ENCODE measurements around the gene TMEM184A. TPM values are rescaled to one million over a fixed set of nuclear protein-coding genes. Genes with fewer than 3 reads are reported as not detected.

The TMEM184A gene
- total and polyA plus RNA-seq, 2 of the 13 experiments (the other 11 are each of a cell fraction or from before 2014, with no cell fraction given), result 9.5 to 20.4 TPM

GRCh38 chr7:1555046-1555812 is 776 bp downstream of the TMEM184A start (continued):
- TF ChIP-seq ZBTB40 (IDR thresholded peaks at IDR 0.05) (no peak), ZBTB40 (CRISPR knock-in tag; IDR thresholded peaks at IDR 0.05) (no peak), ZBED4 (CRISPR knock-in tag; IDR thresholded peaks at IDR 0.05; ENCODE audit: borderline replicate concordance) (peak; percentile 21), PREB (CRISPR knock-in tag; IDR thresholded peaks at IDR 0.05) (no peak), SKI (IDR thresholded peaks at IDR 0.05; ENCODE audit: partially characterized antibody) (peak; percentile 47), HOMEZ (CRISPR knock-in tag; IDR thresholded peaks at IDR 0.05; ENCODE audit: low read depth) (peak; percentile 62; the same call in 1 of the 2 replicates), PAXIP1 (CRISPR knock-in tag; conservative IDR thresholded peaks at IDR 0.05) (peak; percentile 67)

All from HepG2 (cell line).